H9 (cell line): Measurements from ENCODE around the gene ASPG. TPM values are rescaled to one million over a fixed set of nuclear protein-coding genes. Genes with fewer than 3 reads are reported as not detected.

ENCODE experiments used
- DNase-seq: peaks from one replicate; pipeline ENCODE4 v3.0.0-alpha.2; 2017
- H2AFZ ChIP-seq: one replicate; pipeline ENCODE4 v1.6.1; 2013; ENCODE audit warnings: mild to moderate bottlenecking, low read length, control low read depth, moderate library complexity
- H2AK5ac ChIP-seq: 2 replicates; pipeline ENCODE4 v1.6.1; 2013; ENCODE audit warnings: low read length, control low read depth, mixed read lengths; ENCODE audit not compliant: insufficient read length
- H2BK120ac ChIP-seq: one replicate; pipeline ENCODE4 v1.6.1; 2013; ENCODE audit warnings: low read depth, mild to moderate bottlenecking, low read length, control low read depth, inconsistent platforms; ENCODE audit not compliant: poor library complexity, severe bottlenecking
- H2BK12ac ChIP-seq: 2 replicates; pipeline ENCODE4 v1.6.1; 2013; ENCODE audit warnings: low read length, control low read depth, mixed read lengths, low read depth; ENCODE audit not compliant: insufficient read length
- H2BK15ac ChIP-seq: 2 replicates; pipeline ENCODE4 v1.6.1; 2013; ENCODE audit warnings: low read depth, low read length, control low read depth
- H2BK20ac ChIP-seq: one replicate; pipeline ENCODE4 v1.6.1; 2013; ENCODE audit warnings: low read depth, mild to moderate bottlenecking, low read length, control low read depth, inconsistent platforms; ENCODE audit not compliant: poor library complexity, severe bottlenecking
- H2BK5ac ChIP-seq: 2 replicates; pipeline ENCODE4 v1.6.1; 2013; ENCODE audit warnings: low read length, control low read depth, mixed read lengths; ENCODE audit not compliant: insufficient read length
- H3K14ac ChIP-seq: 2 replicates; pipeline ENCODE4 v1.6.1; 2013; ENCODE audit warnings: low read length, control low read depth; ENCODE audit not compliant: insufficient read depth
- H3K18ac ChIP-seq: 2 replicates; pipeline ENCODE4 v1.6.1; 2013; ENCODE audit warnings: low read depth, mild to moderate bottlenecking, mixed read lengths, low read length, control low read depth; ENCODE audit not compliant: insufficient read length
- H3K23ac ChIP-seq: 2 replicates; pipeline ENCODE4 v1.6.1; 2013; ENCODE audit warnings: low read length, control low read depth, mixed read lengths, low read depth; ENCODE audit not compliant: insufficient read length
- H3K23me2 ChIP-seq: 2 replicates; pipeline ENCODE4 v1.6.1; 2013; ENCODE audit warnings: low read depth, mild to moderate bottlenecking, mixed read lengths, low read length, control low read depth; ENCODE audit not compliant: insufficient read length, poor library complexity, severe bottlenecking
- H3K27ac ChIP-seq: 2 replicates; pipeline ENCODE4 v1.5.1; 2013; ENCODE audit warnings: low read length, control low read depth, mixed read lengths, low read depth; ENCODE audit not compliant: insufficient read length
- H3K27me3 ChIP-seq: 2 replicates; pipeline ENCODE4 v1.6.1; 2013; ENCODE audit warnings: low read length, control low read depth, inconsistent platforms; ENCODE audit not compliant: insufficient read depth
- H3K4ac ChIP-seq: 2 replicates; pipeline ENCODE4 v1.6.1; 2013; ENCODE audit warnings: low read depth, mild to moderate bottlenecking, control low read depth, inconsistent platforms, low read length, moderate library complexity
- H3K4me1 ChIP-seq: 2 replicates; pipeline ENCODE4 v1.6.1; 2013; ENCODE audit warnings: low read length, control low read depth, inconsistent platforms; ENCODE audit not compliant: insufficient read depth
- H3K4me2 ChIP-seq: 2 replicates; pipeline ENCODE4 v1.6.1; 2013; ENCODE audit warnings: low read length, control low read depth, mixed read lengths; ENCODE audit not compliant: insufficient read length, insufficient read depth
- H3K56ac ChIP-seq: 2 replicates; pipeline ENCODE4 v1.6.1; 2013; ENCODE audit warnings: low read depth, mild to moderate bottlenecking, mixed read lengths, low read length, control low read depth; ENCODE audit not compliant: insufficient read length
- H3K79me1 ChIP-seq: 2 replicates; pipeline ENCODE4 v1.6.1; 2013; ENCODE audit warnings: low read depth, mild to moderate bottlenecking, moderate library complexity, low read length, control low read depth, inconsistent platforms; ENCODE audit not compliant: insufficient read depth, poor library complexity, severe bottlenecking
- H3K79me2 ChIP-seq: 2 replicates; pipeline ENCODE4 v1.6.1; 2013; ENCODE audit warnings: low read length, control low read depth, inconsistent platforms; ENCODE audit not compliant: insufficient read depth
- H3K9ac ChIP-seq: 2 replicates; pipeline ENCODE4 v1.6.1; 2013; ENCODE audit warnings: low read length, control low read depth, mixed read lengths; ENCODE audit not compliant: insufficient read length; ENCODE audit errors: extremely low read depth
- H3K9me3 ChIP-seq: one replicate; pipeline ENCODE4 v1.6.1; 2013; ENCODE audit warnings: low read depth, low read length, inconsistent platforms; ENCODE audit not compliant: control insufficient read depth
- H3T11ph ChIP-seq: one replicate; pipeline ENCODE4 v1.6.1; 2013; ENCODE audit warnings: mild to moderate bottlenecking, low read length, control low read depth, inconsistent platforms
- H4K20me1 ChIP-seq: one replicate; pipeline ENCODE4 v1.6.1; 2013; ENCODE audit not compliant: control insufficient read depth, insufficient read length, insufficient read depth
- H4K5ac ChIP-seq: 2 replicates; pipeline ENCODE4 v1.6.1; 2013; ENCODE audit warnings: low read depth, mild to moderate bottlenecking, mixed read lengths, low read length, control low read depth; ENCODE audit not compliant: insufficient read length
- H4K8ac ChIP-seq: replicated peaks from 2 replicates; pipeline ENCODE4 v1.6.1; 2013; ENCODE audit warnings: low read length, control low read depth, mixed read lengths, low read depth; ENCODE audit not compliant: insufficient read length
- H4K91ac ChIP-seq: 2 replicates; pipeline ENCODE4 v1.6.1; 2013; ENCODE audit warnings: low read depth, mild to moderate bottlenecking, moderate library complexity, mixed read lengths, low read length, control low read depth; ENCODE audit not compliant: insufficient read length
- H3K27ac Mint-ChIP-seq, 3 experiments: 2 replicates in 2 of 3; 3 replicates in 1 of 3; pipeline ENCODE4 v1.8.0; 2020 to 2021; ENCODE audit warnings: mixed read lengths in 3 of 3, mild to moderate bottlenecking in 1 of 3, moderate library complexity in 1 of 3
- H3K27me3 Mint-ChIP-seq: 2 replicates; pipeline ENCODE4 v1.8.0; 2021; ENCODE audit warnings: low read depth, mild to moderate bottlenecking, moderate library complexity, mixed read lengths
- H3K36me3 Mint-ChIP-seq, 3 experiments: 2 replicates in 2 of 3; 3 replicates in 1 of 3; pipeline ENCODE4 v1.8.0; 2020 to 2021; ENCODE audit warnings: low read depth in 3 of 3, mixed read lengths in 3 of 3; ENCODE audit not compliant: insufficient read depth in 1 of 3
- H3K4me1 Mint-ChIP-seq, 2 experiments: 2 replicates each; pipeline ENCODE4 v1.8.0; 2020; ENCODE audit warnings: mixed read lengths in 2 of 2
- H3K4me3 Mint-ChIP-seq, 2 experiments: 2 replicates in 1 of 2; 3 replicates in 1 of 2; pipeline ENCODE4 v1.8.0; 2020 to 2021; ENCODE audit warnings: mild to moderate bottlenecking in 2 of 2, mixed read lengths in 2 of 2, moderate library complexity in 1 of 2
- H3K9me3 Mint-ChIP-seq, 2 experiments: 2 replicates in 1 of 2; 3 replicates in 1 of 2; pipeline ENCODE4 v1.8.0; 2020; ENCODE audit warnings: mild to moderate bottlenecking in 2 of 2, mixed read lengths in 2 of 2, moderate library complexity in 1 of 2
- CTCF ChIP-seq: fragments of 200-600 bp; sonication (generic); conservative IDR thresholded peaks from 3 replicates; pipeline ENCODE4 v1.8.0; 2021; ENCODE audit warnings: antibody characterized with exemption, mild to moderate bottlenecking
- WGBS: extraction: QIAGEN DNeasy Blood & Tissue Kit; methylation state at CpG from one replicate; pipeline ENCODE4 v1.1.7; 2013; ENCODE audit warnings: missing lambda C conversion rate, low lambda C conversion rate, mixed read lengths; ENCODE audit not compliant: insufficient read length; ENCODE audit errors: extremely low coverage; 5-methylcytosine and 5-hydroxymethylcytosine counted together
- total RNA-seq: library from RNA; stranded (reverse); gene quantifications from 2 replicates; pipeline ENCODE4 v1.2.1, GENCODE V29; 2021

Gene ASPG
- total RNA-seq, 1 experiment from 2014 or later = 0.33 TPM

GRCh38 chr14:104072586-104072985 is 12.9 kb upstream of the ASPG start:
- Histone ChIP-seq H3K9me3 (peaks cover 9% of the 10 kb centered on the region), H4K5ac (no peak overlapping the region), H3K4me2 (no peak overlapping the region), H2BK12ac (no peak overlapping the region), H3K18ac (no peak overlapping the region), H3K14ac (no peak overlapping the region), H3K9ac (no peak overlapping the region), H3T11ph (no peak overlapping the region), H3K56ac (no peak overlapping the region), H2BK20ac (no peak overlapping the region), H3K79me1 (no peaks in the 10 kb centered on the region), H3K23ac (no peak overlapping the region), H2BK120ac (no peak overlapping the region), H3K27me3 (no peaks in the 10 kb centered on the region), H3K4me1 (no peaks in the 10 kb centered on the region), H4K91ac (no peak overlapping the region), H3K23me2 (no peaks in the 10 kb centered on the region), H2AFZ (no peak overlapping the region), H4K8ac (no peak overlapping the region), H3K79me2 (no peaks in the 10 kb centered on the region), H2BK5ac (no peak overlapping the region), H2AK5ac (no peak overlapping the region), H2BK15ac (no peak overlapping the region), H3K4ac (no peak overlapping the region), H3K27ac (no peak overlapping the region), H4K20me1 (no peaks in the 10 kb centered on the region)
- H3K36me3 Mint-ChIP-seq = peaks cover under 1 to 7% (median 2%) of the 10 kb centered on the region in 3 experiments; a peak in 6 of 7 replicates
- H3K4me3 Mint-ChIP-seq = no peak overlapping the region
- no peak for TF ChIP-seq CTCF
- peaks cover 16 to 33% of the 10 kb centered on the region in 2 experiments for H3K9me3 Mint-ChIP-seq
- peaks cover 17% of the 10 kb centered on the region for H3K27me3 Mint-ChIP-seq
- H3K27ac Mint-ChIP-seq = no peak overlapping the region
- no CpG with 5 or more reads among the region's 3 CpGs for WGBS
- H3K4me1 Mint-ChIP-seq = peaks cover 0 to under 1% of the 10 kb centered on the region in 2 experiments; a peak in 3 of 4 replicates
- DNase-seq = no peak
